HG02870 (cell line): ENCODE measurements around the gene ANK2.

ENCODE experiments used
- ATAC-seq: cut with Tn5 transposase; IDR thresholded peaks from one replicate; pipeline ENCODE4 v1.9.1; 2021; ENCODE audit warnings: mild to moderate bottlenecking, moderate library complexity; ENCODE audit not compliant: unreplicated experiment

Gene ANK2

DNA sequence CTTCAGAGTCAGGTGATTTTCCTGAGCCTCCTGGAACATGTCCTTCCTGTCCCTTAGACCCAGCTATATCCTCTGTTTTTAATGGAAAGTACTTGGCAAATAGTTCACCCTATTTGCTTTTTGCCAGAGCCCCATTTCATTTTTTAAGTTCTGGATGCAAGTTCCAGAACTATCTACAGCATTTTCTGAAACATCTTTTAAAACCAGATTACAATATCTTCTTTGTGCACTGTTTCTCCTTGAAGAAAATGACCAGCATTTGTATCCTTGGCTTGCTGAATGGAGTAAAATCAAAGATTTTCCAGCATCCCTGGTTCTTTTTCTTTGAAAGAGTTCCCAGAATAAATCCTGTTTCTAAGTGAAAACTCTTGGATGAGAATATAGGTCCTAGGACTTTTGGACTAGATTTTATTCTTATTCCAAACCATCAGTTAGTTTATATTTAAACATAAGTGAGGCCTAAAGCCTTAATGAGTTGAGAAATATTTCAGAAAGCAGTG, 224.3 kb downstream of the ANK2 start:
- no peak for ATAC-seq

DNA sequence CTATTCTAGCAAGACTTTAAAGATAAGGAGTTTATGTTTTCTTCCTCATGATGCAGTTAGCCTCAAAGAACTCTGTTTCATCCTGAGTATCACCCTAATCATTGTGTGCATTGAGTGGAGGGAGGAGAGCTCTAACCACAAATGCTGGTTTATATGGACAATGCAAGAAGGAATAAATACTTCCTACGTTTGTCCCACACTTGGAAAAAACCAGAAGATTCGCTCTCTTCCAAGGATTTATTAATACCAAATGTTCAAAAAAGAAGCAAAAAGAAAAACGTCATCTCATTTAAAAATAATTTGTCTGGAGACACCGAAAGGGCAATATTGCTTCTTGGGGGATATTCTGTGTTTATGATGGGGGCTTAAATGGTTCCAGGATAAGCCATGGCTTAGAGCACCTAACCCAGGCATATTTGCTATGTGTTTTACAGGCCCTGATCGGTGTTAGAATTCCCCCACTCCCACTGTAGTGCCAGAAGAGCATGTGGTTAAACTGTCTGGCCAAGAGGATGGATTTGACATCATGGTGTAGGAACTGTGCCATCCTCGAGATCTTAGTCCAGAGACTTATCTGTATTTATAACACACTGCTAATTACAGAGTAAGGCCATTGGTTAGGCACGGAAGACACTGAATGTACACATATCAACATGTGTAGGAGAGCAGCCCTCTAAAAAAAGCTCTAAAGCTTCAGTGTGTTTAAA, 227.2 kb downstream of the ANK2 start:
- no peak for ATAC-seq

DNA sequence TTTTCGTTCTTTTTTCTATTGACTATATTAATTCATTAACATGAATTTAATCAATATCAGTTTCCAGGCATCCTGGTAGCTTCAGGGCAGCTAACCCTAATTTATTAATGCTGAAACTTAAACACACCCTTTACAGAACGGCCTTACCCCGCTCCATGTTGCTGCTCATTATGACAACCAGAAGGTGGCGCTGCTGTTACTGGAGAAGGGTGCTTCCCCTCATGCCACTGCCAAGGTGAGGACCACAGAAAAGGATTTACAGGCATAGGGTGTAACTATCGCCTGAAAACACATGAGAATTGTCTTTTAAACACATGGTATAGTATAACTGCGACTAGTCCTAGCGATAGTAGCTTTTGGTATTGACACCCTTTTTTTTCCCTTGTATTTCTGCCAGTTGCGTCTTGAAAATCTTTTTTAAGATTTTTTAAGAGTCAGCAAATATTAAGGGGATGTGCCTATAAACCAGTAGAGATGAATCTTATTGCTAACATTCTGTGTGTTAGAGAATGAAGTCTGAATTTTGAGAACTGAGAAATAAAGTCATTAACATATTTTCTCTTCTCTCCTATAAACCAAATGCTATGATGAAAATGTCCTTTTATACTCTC, 229.0 kb downstream of the ANK2 start:
- peak; percentile 98 for ATAC-seq

DNA sequence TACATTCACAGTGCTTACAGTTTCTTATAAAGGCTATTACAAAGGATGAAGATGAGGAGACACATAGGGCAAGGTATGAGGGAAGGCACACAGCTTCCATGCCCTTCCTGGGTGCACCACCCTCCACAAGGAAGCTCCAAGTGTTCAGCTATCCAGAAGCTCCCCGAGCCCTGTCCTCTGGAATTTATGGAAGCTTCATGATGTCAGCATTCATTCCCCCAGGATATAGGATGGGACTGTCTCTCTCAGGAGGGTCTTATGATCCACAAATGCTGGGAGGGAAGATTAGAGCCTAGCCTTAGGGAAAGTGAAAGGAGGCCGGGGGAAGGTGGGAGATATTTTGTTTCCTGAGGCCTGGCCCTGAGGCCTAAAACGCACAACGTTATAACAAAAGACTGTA, 236.0 kb downstream of the ANK2 start:
- no peak for ATAC-seq

DNA sequence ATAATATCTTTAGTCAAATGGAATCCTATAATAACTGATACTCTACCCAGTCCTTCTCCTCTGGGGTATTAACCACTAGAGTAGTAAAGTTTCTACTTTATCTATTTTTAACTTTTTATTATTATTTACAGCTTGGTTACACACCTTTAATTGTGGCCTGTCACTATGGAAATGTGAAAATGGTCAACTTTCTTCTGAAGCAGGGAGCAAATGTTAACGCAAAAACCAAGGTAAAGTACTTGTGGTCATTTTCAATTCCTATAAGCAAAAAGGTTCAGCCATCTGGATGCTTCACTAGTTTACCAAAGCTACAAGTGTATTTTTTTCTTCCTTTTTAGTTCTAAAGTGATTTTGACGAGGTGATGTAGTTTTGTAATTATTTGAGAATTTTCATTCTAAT, 238.8 kb downstream of the ANK2 start:
- ATAC-seq = peak; percentile 60

DNA sequence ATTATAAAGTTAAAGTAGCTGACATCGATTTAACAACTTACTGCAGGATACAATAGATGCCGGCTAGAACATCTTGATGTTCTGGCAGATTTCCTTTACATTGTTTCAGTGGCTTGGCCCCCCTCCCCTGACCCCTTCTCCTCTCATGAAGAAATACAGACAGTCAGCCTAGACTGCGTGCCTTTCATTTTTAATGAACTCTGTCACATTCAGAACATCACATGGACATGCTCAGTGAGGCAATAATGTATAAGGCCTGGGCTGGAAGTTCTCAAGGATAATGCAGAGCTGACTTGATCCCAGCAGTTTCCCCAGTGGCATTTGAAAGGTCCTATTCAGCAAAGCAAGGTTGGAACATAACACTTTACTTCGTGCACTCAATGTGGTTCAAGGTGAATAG, 239.2 kb downstream of the ANK2 start:
- no peak for ATAC-seq

DNA sequence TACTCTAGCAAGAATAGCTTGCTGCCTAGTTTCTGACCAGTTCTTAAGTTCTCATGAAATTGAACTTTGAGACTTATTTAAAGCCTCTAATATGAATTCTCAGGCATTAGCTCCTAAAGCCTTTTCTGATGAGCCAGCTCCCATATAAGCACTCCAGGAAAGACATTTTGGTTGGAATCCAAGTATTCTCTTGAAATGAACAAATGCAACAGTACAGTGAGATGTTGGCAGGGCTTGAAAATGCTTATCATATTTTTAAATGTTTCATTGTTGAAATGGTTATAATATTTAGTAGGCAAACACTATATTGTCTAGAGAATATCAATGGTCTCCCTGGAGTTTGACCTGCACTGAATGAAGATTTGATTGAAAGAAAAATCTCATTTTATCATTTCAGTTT, 240.3 kb downstream of the ANK2 start:
- no peak for ATAC-seq

DNA sequence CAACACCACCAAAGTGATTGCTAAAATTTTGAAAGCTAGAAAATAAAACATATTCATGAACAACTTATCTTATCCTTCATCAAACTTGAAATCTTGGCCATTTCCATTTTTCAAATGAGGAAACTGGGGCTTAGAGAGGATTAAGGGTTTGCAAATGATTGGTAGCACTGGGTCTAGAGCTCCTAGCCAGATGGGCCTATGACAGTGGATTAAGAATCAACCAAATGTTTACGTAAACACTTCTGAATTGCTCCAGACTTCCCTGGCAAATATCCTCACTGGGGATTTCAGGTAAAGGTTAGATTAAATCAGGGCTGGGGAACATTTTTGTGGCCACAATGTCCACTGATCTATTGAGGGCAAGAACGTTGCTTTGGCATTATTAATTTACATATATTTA, 241.2 kb downstream of the ANK2 start:
- no peak for ATAC-seq

DNA sequence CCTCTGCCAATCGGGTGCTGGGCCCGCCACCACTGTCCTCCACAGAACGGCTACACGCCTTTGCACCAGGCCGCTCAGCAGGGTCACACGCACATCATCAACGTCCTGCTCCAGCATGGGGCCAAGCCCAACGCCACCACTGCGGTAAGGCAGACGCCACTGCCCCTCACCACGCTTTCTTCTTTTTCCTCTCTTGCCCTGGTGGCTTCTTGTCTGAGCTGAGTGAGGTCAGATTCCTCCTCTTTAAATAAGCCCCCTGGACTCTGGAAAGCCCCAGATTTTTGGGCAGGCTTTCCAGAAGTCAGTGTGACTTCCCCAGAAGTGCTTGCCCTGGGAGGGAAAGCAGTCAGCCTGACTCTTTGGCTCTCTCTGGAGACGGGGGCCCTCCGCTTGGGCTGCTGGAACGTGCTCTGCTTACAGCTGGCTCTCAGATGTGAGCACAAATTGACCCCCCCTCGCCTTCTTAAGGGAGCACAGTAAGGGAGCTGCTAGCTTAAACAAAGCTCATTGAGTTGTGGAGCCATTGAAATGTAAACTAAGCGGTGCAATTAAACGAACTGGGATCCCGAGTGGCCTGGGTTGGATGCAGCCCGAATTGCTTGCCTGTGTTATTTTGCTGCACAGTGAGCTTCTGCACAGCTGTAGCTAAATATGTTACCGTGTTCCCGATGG, 243.1 kb downstream of the ANK2 start:
- no peak for ATAC-seq

DNA sequence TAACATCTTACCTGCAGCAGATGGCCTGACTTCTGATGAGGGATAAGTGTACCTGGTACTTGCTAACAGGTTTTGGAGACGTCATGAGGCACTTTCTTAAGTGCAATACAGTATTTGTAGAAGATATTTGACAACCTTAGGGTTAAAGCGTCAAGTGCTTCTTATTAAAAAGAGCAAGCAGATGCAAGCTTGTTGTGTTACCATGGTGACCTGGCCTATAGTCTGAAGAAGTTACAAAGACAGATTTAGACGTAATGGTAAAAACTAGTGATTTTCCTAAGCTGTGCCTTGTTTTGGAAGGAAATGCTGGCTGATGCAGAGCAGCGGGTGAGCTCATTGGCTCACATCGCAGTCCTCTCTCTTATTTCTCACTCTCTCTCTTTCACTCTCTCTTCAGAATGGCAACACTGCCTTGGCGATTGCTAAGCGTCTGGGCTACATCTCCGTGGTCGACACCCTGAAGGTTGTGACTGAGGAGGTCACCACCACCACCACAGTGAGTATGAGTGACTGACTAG, 243.6 kb downstream of the ANK2 start:
- no peak for ATAC-seq

DNA sequence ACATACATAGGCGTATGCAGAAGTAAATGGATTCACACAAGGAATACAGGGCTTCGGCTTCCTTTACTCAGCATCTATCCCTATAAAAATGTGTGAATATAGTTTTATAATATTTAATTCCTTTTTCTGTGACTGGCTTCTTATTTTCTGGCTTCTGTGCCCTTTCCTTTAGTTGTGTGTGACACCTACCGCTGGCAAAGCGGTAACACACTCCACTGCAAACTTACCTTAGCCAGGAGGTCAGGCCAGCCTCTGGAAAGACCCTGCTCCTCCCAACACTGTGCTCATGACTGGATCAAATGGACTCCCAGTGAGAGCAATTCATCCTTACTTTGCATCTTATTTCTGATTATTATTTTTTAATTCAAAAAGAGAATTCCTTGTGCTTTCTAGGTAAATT, 244.2 kb downstream of the ANK2 start:
- ATAC-seq = no peak

DNA sequence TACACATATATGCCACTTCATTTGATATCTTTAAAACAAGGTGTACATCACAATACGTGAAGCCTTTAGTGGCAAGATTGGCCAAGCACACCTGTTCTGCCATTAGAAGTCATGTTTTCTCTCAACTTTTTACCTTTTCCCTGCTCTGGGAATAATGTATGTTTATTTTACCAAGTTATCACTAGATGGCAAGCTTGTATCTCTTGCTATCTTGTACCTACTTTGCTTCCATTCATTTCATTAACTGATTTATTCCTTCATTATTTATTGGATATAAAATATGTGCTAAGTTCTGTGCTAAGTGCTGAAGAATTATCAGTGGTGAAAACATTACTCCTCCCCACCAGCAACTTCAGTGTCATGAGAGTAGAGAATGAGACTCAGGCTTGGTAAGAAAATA, 245.5 kb downstream of the ANK2 start:
- no peak for ATAC-seq

DNA sequence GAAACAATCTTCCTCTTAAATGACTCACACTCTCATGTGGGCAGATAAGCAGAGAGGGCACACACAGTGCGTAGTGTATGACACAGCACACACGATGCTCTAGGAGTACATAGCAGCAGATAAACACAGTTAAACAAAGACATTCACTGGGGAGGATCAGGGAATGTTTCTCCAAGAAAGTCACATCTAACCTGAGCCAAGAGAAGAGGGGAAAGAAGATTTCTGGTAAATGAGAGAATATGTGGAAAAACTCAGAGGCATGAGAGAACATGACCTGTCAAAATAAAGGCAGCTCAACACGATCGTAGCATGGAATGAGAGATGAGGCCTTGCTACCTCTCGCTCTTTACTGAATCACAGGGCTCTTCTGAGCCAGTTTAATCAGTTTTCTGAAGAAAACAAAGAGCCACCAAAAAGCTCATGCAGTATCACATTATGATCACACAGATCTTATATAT, 251.0 kb downstream of the ANK2 start:
- no peak for ATAC-seq

DNA sequence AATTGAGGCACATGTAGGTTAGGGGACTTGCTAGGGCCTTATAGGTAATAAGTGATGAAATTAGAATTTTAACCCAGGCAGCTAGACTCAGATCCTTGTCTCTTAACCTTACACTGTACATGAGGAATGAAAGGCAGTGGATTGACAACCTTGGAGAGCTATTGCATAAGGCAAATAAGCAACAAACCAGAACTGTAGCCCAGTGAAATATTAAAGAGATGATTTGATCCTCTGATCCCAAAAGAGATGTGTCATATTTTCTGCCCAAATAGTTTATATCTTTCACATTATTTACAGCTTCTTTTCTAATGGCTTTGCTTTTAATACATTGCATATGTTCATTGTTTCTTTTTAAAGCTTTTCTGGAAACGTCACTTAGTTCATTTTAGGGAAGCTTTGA, 252.6 kb downstream of the ANK2 start:
- ATAC-seq = no peak

DNA sequence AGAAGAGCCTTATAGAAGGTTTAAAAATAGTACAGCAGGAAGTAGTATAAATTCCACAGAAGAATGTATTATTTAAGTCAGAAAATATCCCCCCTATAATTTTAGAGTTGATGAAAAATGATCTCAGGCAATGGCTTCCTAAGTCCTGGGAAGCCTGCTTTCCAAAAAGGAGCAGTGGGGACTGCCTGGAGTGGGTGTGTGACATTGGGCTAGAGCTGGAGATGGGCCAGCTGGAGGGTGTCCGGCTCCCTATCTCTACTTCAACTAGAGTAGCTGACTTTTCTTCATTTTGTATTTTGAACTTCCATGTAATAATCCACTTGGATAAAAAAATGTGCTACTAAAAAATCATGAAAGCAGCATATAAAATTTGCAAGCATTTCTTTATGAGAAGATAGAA, 253.9 kb downstream of the ANK2 start:
- ATAC-seq = no peak

DNA sequence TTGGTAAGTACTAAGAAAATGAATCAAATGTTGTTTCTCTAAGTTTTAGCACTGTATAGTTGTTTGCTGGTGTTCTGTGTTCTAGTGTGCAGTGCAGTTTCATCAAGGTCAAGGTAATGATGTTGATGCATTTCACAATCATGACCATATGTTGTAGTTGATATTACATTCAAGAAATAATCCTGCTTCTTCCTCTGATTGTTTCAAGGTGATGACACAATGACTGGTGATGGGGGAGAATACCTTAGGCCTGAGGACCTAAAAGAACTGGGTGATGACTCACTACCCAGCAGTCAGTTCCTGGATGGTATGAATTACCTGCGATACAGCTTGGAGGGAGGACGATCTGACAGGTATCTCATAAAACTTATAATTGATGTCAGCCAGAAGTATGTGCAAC, 261.6 kb downstream of the ANK2 start:
- no peak for ATAC-seq

DNA sequence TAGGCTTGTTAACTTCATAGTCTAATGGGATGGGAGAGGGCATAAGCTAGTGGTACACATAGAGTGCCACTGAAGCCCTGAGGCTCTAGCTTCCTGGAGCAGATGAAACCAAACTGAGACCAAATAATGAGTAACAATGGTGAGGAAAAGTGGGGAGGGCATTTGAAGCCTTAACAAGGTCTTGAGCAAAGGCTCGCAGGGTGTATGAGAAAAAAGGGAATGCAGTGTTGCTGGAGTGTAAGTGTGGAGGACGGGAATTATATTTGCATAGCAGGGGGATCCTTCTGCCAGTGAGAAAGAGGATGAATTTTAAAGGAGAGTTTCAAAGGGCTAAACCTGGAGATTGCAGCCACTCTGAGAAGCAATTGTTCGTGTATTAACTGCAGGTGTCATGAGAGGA, 263.1 kb downstream of the ANK2 start:
- no peak for ATAC-seq

DNA sequence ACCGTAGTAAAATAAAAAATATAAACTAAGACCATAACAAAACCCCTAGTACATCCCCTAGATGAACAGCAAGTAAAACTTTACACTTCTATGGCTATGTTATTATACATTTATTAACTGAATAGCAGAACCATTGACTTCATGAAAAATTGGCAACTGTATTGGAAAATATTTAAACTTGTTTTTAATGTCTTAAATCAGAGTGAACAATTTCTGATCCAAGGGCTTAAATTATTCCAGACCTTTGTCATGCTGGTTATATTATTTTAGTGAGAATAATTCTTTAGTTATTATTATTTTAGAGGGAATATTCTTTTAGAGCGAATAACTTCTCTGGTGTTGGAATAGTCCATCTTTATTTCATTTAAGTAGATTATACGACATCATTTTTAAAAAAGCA, 265.0 kb downstream of the ANK2 start:
- ATAC-seq = no peak

DNA sequence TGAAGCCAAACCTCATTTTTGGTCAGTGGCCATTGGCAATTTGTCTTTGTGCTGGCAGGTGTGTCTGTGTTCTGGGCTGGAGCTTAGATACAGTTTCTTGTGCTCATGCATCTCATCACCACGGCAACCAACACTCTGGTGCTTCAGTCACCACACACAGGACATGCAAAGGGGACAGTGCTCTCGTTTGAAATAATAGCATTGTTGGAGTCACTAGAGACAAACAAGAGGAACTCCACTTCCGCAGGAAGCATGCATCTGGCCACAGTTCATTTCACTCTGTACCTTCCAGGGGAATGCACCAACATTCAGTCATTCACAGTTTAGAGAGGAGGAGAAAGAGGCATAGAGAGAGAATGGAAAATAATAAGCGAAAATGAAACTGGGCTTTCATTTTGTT, 267.4 kb downstream of the ANK2 start:
- ATAC-seq = peak; percentile 97

DNA sequence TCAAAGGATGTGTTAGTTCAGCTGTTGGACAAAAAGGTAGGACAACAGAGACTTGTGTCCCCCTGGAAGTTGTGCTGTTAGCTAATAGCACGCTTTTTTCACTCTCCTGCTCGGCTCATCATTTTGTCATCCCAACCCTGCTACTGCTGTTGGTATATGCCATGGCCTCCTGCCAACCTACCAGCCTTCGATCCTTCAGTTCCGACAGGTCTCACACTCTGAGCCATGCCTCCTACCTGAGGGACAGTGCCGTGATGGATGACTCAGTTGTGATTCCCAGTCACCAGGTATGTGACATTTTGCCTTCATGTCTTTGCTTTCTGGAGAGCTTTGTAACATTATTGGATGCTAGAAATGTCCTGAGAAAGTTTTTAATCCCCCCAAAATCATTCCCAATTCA, 268.1 kb downstream of the ANK2 start:
- no peak for ATAC-seq

DNA sequence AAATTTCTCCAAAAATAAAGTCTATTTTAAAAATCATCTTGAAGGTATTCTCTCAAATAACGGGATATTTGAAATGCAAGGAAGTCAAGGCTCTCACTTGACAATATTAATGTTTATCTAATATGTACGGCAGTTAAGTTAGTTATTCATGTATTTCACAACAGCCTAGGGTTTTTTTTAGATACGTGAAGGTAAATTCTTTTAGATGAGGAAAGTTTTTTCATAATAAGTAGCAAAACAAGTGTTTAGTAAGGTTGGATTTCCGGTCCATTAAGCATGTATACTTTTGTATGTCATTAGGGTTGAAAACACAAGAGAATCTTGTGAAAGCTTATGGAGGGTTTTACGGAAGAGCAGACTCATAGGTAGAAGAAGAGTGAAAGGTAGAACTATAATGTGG, 273.3 kb downstream of the ANK2 start:
- ATAC-seq = no peak
